CD4-positive, alpha-beta T cell (primary cell): ENCODE measurements around the gene MVP. TPM values are rescaled to one million over a fixed set of nuclear protein-coding genes. Genes with fewer than 3 reads are reported as not detected.

Experiments used
- ATAC-seq: fragments of 200-7000 bp; cut with Tn5 transposase; one replicate; pipeline ENCODE4 v1.10.0; 2022; ENCODE audit warnings: mild to moderate bottlenecking; ENCODE audit not compliant: poor library complexity
- CTCF ChIA-PET: fragments of 350-600 bp; sonication (Branson Sonifier 250); formaldehyde crosslinking; loops from one replicate; lab custom pipeline; 2021; ENCODE audit warnings: antibody characterized with exemption, inconsistent platforms; lab: Charles Lee
- POLR2A ChIA-PET: fragments of 350-600 bp; sonication (Branson Sonifier 250); formaldehyde crosslinking; loops from one replicate; lab custom pipeline; 2021; ENCODE audit warnings: antibody characterized with exemption, inconsistent platforms; lab: Charles Lee
- DNase-seq, 14 experiments: peaks; one replicate each; pipeline ENCODE4 v3.0.0-alpha.2; 2013 to 2020; ENCODE audit warnings: mixed read lengths in 2 of 14
- H3K27ac ChIP-seq, 2 donors: one replicate each; pipeline versions ENCODE4 v1.5.1 to v1.7.0; 2013; ENCODE audit warnings: low read length in 2 of 2, low read depth in 1 of 2, mild to moderate bottlenecking in 1 of 2
- H3K27me3 ChIP-seq, 2 experiments: 1 replicate in 1 of 2; 2 replicates in 1 of 2; pipeline versions ENCODE4 v1.6.1 to v1.7.0; 2013; ENCODE audit warnings: low read length in 2 of 2, control low read depth in 1 of 2, mild to moderate bottlenecking in 1 of 2, moderate library complexity in 1 of 2; ENCODE audit not compliant: insufficient read depth in 2 of 2, control insufficient read depth in 1 of 2
- H3K36me3 ChIP-seq: one replicate; pipeline ENCODE4 v1.6.1; 2013; ENCODE audit warnings: low read length, control low read depth; ENCODE audit not compliant: insufficient read depth
- H3K4me1 ChIP-seq: one replicate; pipeline ENCODE4 v1.6.1; 2013; ENCODE audit warnings: low read length, control low read depth; ENCODE audit not compliant: insufficient read depth
- H3K4me3 ChIP-seq: one replicate; pipeline ENCODE4 v1.5.1; 2013; ENCODE audit warnings: mild to moderate bottlenecking, low read length, moderate library complexity
- H3K9me3 ChIP-seq, 2 experiments: 1 replicate in 1 of 2; 2 replicates in 1 of 2; pipeline versions ENCODE4 v1.6.1 to v1.7.0; 2013; ENCODE audit warnings: low read length in 2 of 2, mild to moderate bottlenecking in 2 of 2, control low read depth in 1 of 2, moderate library complexity in 1 of 2; ENCODE audit not compliant: control insufficient read depth in 1 of 2, insufficient read depth in 1 of 2
- H3K27ac Mint-ChIP-seq: one replicate; pipeline ENCODE4 v1.8.0; 2020; ENCODE audit warnings: mixed read lengths
- H3K27me3 Mint-ChIP-seq: one replicate; pipeline ENCODE4 v1.8.0; 2021; ENCODE audit warnings: mixed read lengths
- H3K36me3 Mint-ChIP-seq: one replicate; pipeline ENCODE4 v1.8.0; 2021; ENCODE audit warnings: low read depth, mixed read lengths
- H3K4me1 Mint-ChIP-seq: one replicate; pipeline ENCODE4 v1.8.0; 2021; ENCODE audit warnings: low read depth, mixed read lengths
- H3K4me3 Mint-ChIP-seq: one replicate; pipeline ENCODE4 v1.8.0; 2020; ENCODE audit warnings: mild to moderate bottlenecking, mixed read lengths
- H3K9me3 Mint-ChIP-seq: one replicate; pipeline ENCODE4 v1.8.0; 2020; ENCODE audit warnings: mixed read lengths
- intact Hi-C, 2 experiments: fragments of 100-400 bp; cut with DNase I in 1 of 2; cut with micrococcal nuclease in 1 of 2; formaldehyde crosslinking; loops; one replicate each; pipeline versions ENCODE4 v1.15.1 to v1.9.0; 2023 to 2025; cut with DNase I, micrococcal nuclease
- total RNA-seq, 174 experiments: library from RNA in 2 of 174; stranded (reverse) in 2 of 174; gene quantifications; one replicate each; pipeline ENCODE4 v1.2.3 and lab custom pipeline; 2021 to 2026
- TF ChIP-seq, protein P1 (sequence below): fragments of 200-600 bp; IDR thresholded peaks from one replicate; pipeline ENCODE4 v1.8.0; 2022; ENCODE audit warnings: antibody characterized with exemption, mild to moderate bottlenecking

The MVP gene
- total RNA-seq, 2 experiments from 2014 or later = 115 to 118 TPM

DNA sequence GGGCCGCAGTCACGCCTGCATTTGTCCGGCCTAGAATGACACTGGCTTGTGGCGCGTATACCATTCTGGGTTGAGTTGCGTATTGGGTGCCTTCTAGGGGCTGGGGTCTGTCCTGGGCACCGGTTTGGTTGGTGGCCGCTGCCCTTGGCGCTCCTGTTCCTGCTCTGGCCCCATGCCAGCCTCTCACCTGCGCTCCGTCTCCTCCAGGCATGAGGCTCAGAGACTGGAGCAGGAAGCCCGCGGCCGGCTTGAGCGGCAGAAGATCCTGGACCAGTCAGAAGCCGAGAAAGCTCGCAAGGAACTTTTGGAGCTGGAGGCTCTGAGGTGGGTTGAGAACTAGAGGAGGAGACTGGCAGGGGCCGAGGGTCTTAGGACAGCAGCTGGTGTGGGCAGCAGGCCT, 25.4 kb downstream of the MVP start:
- Mint-ChIP-seq H3K4me3 (no peak overlapping the region), H3K27me3 (no peaks in the 10 kb centered on the region), H3K4me1 (peaks cover 7% of the 10 kb centered on the region), H3K9me3 (no peaks in the 10 kb centered on the region), H3K36me3 (peaks cover 69% of the 10 kb centered on the region), H3K27ac (no peak overlapping the region)
- Histone ChIP-seq H3K4me1 (peaks cover 7% of the 10 kb centered on the region), H3K9me3 (no peaks in the 10 kb centered on the region), H3K27ac (no peak overlapping the region), H3K4me3 (no peak overlapping the region), H3K27me3 (no peaks in the 10 kb centered on the region), H3K36me3 (peaks cover 66% of the 10 kb centered on the region)
- ATAC-seq (no peak), DNase-seq (no peak)
- TF ChIP-seq, protein P1, sequence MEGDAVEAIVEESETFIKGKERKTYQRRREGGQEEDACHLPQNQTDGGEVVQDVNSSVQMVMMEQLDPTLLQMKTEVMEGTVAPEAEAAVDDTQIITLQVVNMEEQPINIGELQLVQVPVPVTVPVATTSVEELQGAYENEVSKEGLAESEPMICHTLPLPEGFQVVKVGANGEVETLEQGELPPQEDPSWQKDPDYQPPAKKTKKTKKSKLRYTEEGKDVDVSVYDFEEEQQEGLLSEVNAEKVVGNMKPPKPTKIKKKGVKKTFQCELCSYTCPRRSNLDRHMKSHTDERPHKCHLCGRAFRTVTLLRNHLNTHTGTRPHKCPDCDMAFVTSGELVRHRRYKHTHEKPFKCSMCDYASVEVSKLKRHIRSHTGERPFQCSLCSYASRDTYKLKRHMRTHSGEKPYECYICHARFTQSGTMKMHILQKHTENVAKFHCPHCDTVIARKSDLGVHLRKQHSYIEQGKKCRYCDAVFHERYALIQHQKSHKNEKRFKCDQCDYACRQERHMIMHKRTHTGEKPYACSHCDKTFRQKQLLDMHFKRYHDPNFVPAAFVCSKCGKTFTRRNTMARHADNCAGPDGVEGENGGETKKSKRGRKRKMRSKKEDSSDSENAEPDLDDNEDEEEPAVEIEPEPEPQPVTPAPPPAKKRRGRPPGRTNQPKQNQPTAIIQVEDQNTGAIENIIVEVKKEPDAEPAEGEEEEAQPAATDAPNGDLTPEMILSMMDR = no peak
- ChIA-PET POLR2A (interaction anchor here (1.0 kb wide), 1 partner anchor 38 kb away, joined by 3 read pairs; no protein-coding TSS in a partner anchor), CTCF (no interaction called here)
- intact Hi-C loops = loop anchor here in 1 of 2 experiments (5.0 kb wide), 1 partner anchor 177 kb away; the partner anchor contains the start of gene C16orf92

DNA sequence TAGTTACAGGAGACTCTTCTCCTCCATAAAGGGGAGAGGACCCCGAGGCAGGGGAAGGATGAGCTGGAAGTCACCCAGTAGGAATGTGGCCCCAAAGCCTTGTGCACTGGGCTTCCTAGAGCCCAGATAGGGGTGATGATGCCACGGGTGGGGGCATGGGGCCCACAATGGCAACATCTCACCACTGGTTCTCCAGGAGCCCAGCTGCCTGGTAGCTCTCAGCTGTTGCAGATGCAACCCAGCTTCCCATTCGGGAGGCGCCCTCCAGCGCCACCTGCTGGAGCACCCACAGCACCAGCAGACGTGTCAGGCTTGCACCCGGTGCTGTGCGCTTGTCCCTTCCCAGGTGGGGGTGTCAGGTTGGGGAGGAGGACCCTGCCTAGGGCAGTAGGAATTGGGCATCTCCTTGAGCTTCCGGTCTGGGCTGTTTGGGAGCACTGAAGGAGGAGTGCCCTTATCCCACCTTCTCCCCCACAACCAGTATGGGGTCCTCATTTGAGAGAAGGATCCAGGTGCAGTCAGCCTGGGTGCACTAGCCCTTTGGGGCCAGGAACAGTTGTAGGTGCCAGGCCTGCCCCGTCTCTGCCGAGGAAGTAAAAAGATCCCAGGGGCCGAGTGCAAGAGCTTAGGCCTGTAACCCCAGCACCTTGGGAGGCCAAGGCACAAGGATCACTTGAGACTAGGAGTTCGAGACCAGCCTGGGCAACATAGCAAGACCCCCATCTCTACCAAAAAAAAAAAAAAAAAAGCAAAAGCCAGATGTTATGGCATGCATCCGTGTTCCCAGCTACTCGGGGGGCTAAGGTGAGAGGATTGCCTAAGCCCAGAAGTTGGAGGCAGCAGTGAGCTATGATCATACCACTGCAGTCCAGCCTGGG, 28.4 kb downstream of the MVP start:
- Mint-ChIP-seq H3K9me3 (no peaks in the 10 kb centered on the region), H3K27me3 (no peaks in the 10 kb centered on the region), H3K36me3 (peaks cover 51% of the 10 kb centered on the region), H3K27ac (no peak overlapping the region), H3K4me3 (no peak overlapping the region), H3K4me1 (peaks cover 7% of the 10 kb centered on the region)
- ChIA-PET POLR2A (interaction anchor here (0.6 to 3.3 kb wide), 17 partner anchors 15 to 147 kb away, joined by 3 to 47 read pairs (median 5); partner anchors contain the start of genes CDIPT, HIRIP3, KCTD13 and KIF22), CTCF (interaction anchor here (0.6 to 3.8 kb wide), 38 partner anchors 9 to 276 kb away, joined by 3 to 93 read pairs (median 4); partner anchors contain the start of genes ASPHD1, CDIPT, KIF22 and MVP)
- peaks cover 42% of the 10 kb centered on the region for H3K36me3 ChIP-seq
- H3K4me1 ChIP-seq = peaks cover 7% of the 10 kb centered on the region
- intact Hi-C loops = loop anchor here (1.0 to 5.0 kb wide), 7 partner anchors 32 to 174 kb away; partner anchors contain the start of genes C16orf92 (in 1 of the 2), MAZ (in 1 of the 2) and PAGR1 (in 1 of the 2)
- peak; percentile 97 for ATAC-seq
- no peaks in the 10 kb centered on the region for H3K27me3 ChIP-seq
- DNase-seq = peak; percentile 74 to 93 (median 82)
- H3K9me3 ChIP-seq = no peaks in the 10 kb centered on the region
- TF ChIP-seq, protein P1 = peak; percentile 92
- H3K4me3 ChIP-seq = no peak overlapping the region
- H3K27ac ChIP-seq = no peak overlapping the region

DNA sequence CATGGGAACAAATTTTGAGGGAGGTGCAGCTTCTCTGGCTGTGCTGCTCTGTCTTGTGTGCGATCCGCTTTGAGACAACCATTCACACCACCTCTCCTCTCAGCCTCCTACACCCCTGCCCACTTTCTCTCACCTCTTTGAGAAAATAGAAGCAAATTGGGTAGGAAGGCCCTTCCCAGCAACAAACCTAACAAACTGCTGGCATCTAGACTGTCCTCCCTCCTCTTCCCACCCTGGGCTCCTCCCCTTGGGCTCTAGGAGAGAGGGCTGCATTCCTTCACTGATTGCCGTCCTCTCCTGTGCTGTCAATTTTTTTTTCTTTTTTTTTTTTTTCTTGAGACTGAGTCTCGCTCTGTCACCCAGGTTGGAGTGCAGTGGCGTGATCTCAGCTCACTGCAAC, 29.2 kb downstream of the MVP start:
- peaks cover 43% of the 10 kb centered on the region for H3K36me3 Mint-ChIP-seq
- no peak overlapping the region for H3K27ac ChIP-seq
- H3K4me3 Mint-ChIP-seq = no peak overlapping the region
- no peaks in the 10 kb centered on the region for H3K9me3 Mint-ChIP-seq
- no peaks in the 10 kb centered on the region for H3K27me3 ChIP-seq
- DNase-seq = no peak
- H3K4me1 Mint-ChIP-seq = peaks cover 7% of the 10 kb centered on the region
- H3K9me3 ChIP-seq = no peaks in the 10 kb centered on the region
- POLR2A ChIA-PET = interaction anchor here (0.6 to 3.3 kb wide), 9 partner anchors 14 to 148 kb away, joined by 3 to 47 read pairs (median 9); partner anchors contain the start of genes CDIPT, MAZ and PAGR1
- H3K27me3 Mint-ChIP-seq = no peaks in the 10 kb centered on the region
- ATAC-seq = no peak
- peaks cover 33% of the 10 kb centered on the region for H3K36me3 ChIP-seq
- intact Hi-C loops = loop anchor here (2.0 to 5.0 kb wide), 4 partner anchors 43 to 173 kb away; partner anchors contain the start of genes C16orf92 (in 1 of the 2) and MAZ (in 1 of the 2)
- CTCF ChIA-PET = interaction anchor here (0.6 to 3.8 kb wide), 10 partner anchors 10 to 276 kb away, joined by 3 to 93 read pairs (median 26); partner anchors contain the start of genes CDIPT and MVP
- H3K27ac Mint-ChIP-seq = no peak overlapping the region
- H3K4me1 ChIP-seq = peaks cover 7% of the 10 kb centered on the region
- H3K4me3 ChIP-seq = no peak overlapping the region
- TF ChIP-seq, protein P1 = no peak
